Progenitor cell of endocrine pancreas (in vitro differentiated cells): ENCODE results near the gene PDCD5. TPM values are rescaled to one million over a fixed set of nuclear protein-coding genes. Genes with fewer than 3 reads are reported as not detected.

Experiments used
- DNase-seq: peaks from one replicate; pipeline ENCODE4 v3.0.0; 2021; ENCODE audit warnings: low spot score; ENCODE audit not compliant: unreplicated experiment
- H3K27ac Mint-ChIP-seq: 2 replicates; pipeline ENCODE4 v1.8.0; 2021; ENCODE audit warnings: mild to moderate bottlenecking, moderate library complexity, mixed read lengths
- H3K27me3 Mint-ChIP-seq: 2 replicates; pipeline ENCODE4 v1.8.0; 2021; ENCODE audit warnings: mixed read lengths
- H3K36me3 Mint-ChIP-seq: 2 replicates; pipeline ENCODE4 v1.8.0; 2022; ENCODE audit warnings: mixed read lengths; ENCODE audit not compliant: insufficient read depth
- H3K4me1 Mint-ChIP-seq: 2 replicates; pipeline ENCODE4 v1.8.0; 2021; ENCODE audit warnings: low read depth, mixed read lengths
- H3K4me3 Mint-ChIP-seq: 2 replicates; pipeline ENCODE4 v1.8.0; 2021; ENCODE audit warnings: low read depth, mild to moderate bottlenecking, moderate library complexity, mixed read lengths
- H3K9me3 Mint-ChIP-seq: 2 replicates; pipeline ENCODE4 v1.8.0; 2021; ENCODE audit warnings: low read depth, mixed read lengths
- CTCF ChIP-seq: fragments of 200-600 bp; sonication (generic); IDR thresholded peaks from one replicate; pipeline ENCODE4 v1.5.0; 2021; ENCODE audit warnings: antibody characterized with exemption, mild to moderate bottlenecking; ENCODE audit not compliant: unreplicated experiment
- total RNA-seq: library from RNA; stranded (reverse); gene quantifications from 2 replicates; pipeline ENCODE4 v1.2.1, GENCODE V29; 2021

PDCD5 gene
- total RNA-seq, 1 donor from 2014 or later, result 106 TPM

GRCh38 chr19:32606289-32606688 is 25.3 kb downstream of the PDCD5 start:
- Mint-ChIP-seq H3K9me3 (peaks cover 4% of the 10 kb centered on the region), H3K4me1 (no peaks in the 10 kb centered on the region), H3K27me3 (no peaks in the 10 kb centered on the region), H3K4me3 (no peak overlapping the region), H3K36me3 (peaks cover 29% of the 10 kb centered on the region), H3K27ac (no peak overlapping the region)
- TF ChIP-seq CTCF, result no peak
- DNase-seq, result no peak

- no peak for TF ChIP-seq CTCF
- Mint-ChIP-seq H3K4me3 (no peak overlapping the region), H3K36me3 (peaks cover 32% of the 10 kb centered on the region), H3K27me3 (no peaks in the 10 kb centered on the region), H3K4me1 (no peaks in the 10 kb centered on the region), H3K9me3 (peaks cover 7% of the 10 kb centered on the region), H3K27ac (no peak overlapping the region)
- no peak for DNase-seq
Measured at GRCh38 chr19:32607479-32607878, 26.5 kb downstream of the PDCD5 start.

GRCh38 chr19:32611161-32611560 is 30.2 kb downstream of the PDCD5 start:
- Mint-ChIP-seq H3K4me1 (no peaks in the 10 kb centered on the region), H3K27ac (no peak overlapping the region), H3K27me3 (no peaks in the 10 kb centered on the region), H3K36me3 (peaks cover 44% of the 10 kb centered on the region), H3K4me3 (no peak overlapping the region), H3K9me3 (peaks cover 7% of the 10 kb centered on the region)
- no peak for DNase-seq
- TF ChIP-seq CTCF, result no peak

- no peak for TF ChIP-seq CTCF
Measured at GRCh38 chr19:32613008-32613407, 32.0 kb downstream of the PDCD5 start.

GRCh38 chr19:32614916-32615315 is 33.9 kb downstream of the PDCD5 start:
- no peak for TF ChIP-seq CTCF
- Mint-ChIP-seq H3K9me3 (peaks cover 3% of the 10 kb centered on the region), H3K36me3 (peaks cover 39% of the 10 kb centered on the region), H3K4me1 (no peaks in the 10 kb centered on the region), H3K4me3 (no peak overlapping the region), H3K27me3 (no peaks in the 10 kb centered on the region), H3K27ac (no peak overlapping the region)
- no peak for DNase-seq

More at GRCh38 chr19:32613008-32613407, 32.0 kb downstream of the PDCD5 start:
- Mint-ChIP-seq H3K4me3 (no peak overlapping the region), H3K4me1 (no peaks in the 10 kb centered on the region), H3K36me3 (peaks cover 44% of the 10 kb centered on the region), H3K27ac (no peak overlapping the region), H3K9me3 (peaks cover 7% of the 10 kb centered on the region), H3K27me3 (no peaks in the 10 kb centered on the region)
- DNase-seq, result no peak
